Measurements from ENCODE around the gene ABLIM2.

ABLIM2 gene

GRCh38 chr4:7978489-7978888 lies 180.1 kb downstream of the ABLIM2 start:
- no peak for DNase-seq (ENCODE audit: low read depth)
- TF ChIP-seq CTCF (conservative IDR thresholded peaks at IDR 0.05; ENCODE audit: low read depth, low read length), result no peak
- no peak overlapping the region for H3K4me3 ChIP-seq (ENCODE audit: low read length)

GRCh38 chr4:7976634-7977033 lies 182.0 kb downstream of the ABLIM2 start:
- DNase-seq (ENCODE audit: low read depth), result no peak
- H3K4me3 ChIP-seq (ENCODE audit: low read length), result no peak overlapping the region
- no peak for TF ChIP-seq CTCF (conservative IDR thresholded peaks at IDR 0.05; ENCODE audit: low read depth, low read length)

- no peak for TF ChIP-seq CTCF (conservative IDR thresholded peaks at IDR 0.05; ENCODE audit: low read depth, low read length)
- no peak overlapping the region for H3K4me3 ChIP-seq (ENCODE audit: low read length)
- no peak for DNase-seq (ENCODE audit: low read depth)
These were observed 182.6 kb downstream of the ABLIM2 start for GRCh38 chr4:7976025-7976424.

- no peak overlapping the region for H3K4me3 ChIP-seq (ENCODE audit: low read length)
- no peak for DNase-seq (ENCODE audit: low read depth)
- no peak for TF ChIP-seq CTCF (conservative IDR thresholded peaks at IDR 0.05; ENCODE audit: low read depth, low read length)
These were observed 184.2 kb downstream of the ABLIM2 start for GRCh38 chr4:7974425-7974824.

- H3K4me3 ChIP-seq (ENCODE audit: low read length), result no peak overlapping the region
- TF ChIP-seq CTCF (conservative IDR thresholded peaks at IDR 0.05; ENCODE audit: low read depth, low read length), result no peak
- no peak for DNase-seq (ENCODE audit: low read depth)
These were observed 185.1 kb downstream of the ABLIM2 start for GRCh38 chr4:7973545-7973981.

GRCh38 chr4:7971881-7972500 lies 186.6 kb downstream of the ABLIM2 start:
- no peak for TF ChIP-seq CTCF (conservative IDR thresholded peaks at IDR 0.05; ENCODE audit: low read depth, low read length)
- DNase-seq (ENCODE audit: low read depth), result no peak
- H3K4me3 ChIP-seq (ENCODE audit: low read length), result no peak overlapping the region

GRCh38 chr4:7971159-7971631 lies 187.4 kb downstream of the ABLIM2 start:
- DNase-seq (ENCODE audit: low read depth), result no peak
- TF ChIP-seq CTCF (conservative IDR thresholded peaks at IDR 0.05; ENCODE audit: low read depth, low read length), result no peak
- H3K4me3 ChIP-seq (ENCODE audit: low read length), result no peak overlapping the region

All from retinal pigment epithelial cell (primary cell).